VCaP (cell line): Measurements from ENCODE around the gene PTPRN2.
A peak's percentile ranks its signal among the peaks of the same experiment; 100 is the strongest.

ENCODE experiments used
- H3K27ac ChIP-seq: fragments of 450-650 bp; 2 replicates; pipeline ENCODE4 v1.5.1; 2017
- CTCF ChIP-seq: fragments of 450-650 bp; conservative IDR thresholded peaks from 2 replicates; pipeline ENCODE4 v1.5.1; 2017; ENCODE audit warnings: mild to moderate bottlenecking, moderate library complexity

The PTPRN2 gene

DNA sequence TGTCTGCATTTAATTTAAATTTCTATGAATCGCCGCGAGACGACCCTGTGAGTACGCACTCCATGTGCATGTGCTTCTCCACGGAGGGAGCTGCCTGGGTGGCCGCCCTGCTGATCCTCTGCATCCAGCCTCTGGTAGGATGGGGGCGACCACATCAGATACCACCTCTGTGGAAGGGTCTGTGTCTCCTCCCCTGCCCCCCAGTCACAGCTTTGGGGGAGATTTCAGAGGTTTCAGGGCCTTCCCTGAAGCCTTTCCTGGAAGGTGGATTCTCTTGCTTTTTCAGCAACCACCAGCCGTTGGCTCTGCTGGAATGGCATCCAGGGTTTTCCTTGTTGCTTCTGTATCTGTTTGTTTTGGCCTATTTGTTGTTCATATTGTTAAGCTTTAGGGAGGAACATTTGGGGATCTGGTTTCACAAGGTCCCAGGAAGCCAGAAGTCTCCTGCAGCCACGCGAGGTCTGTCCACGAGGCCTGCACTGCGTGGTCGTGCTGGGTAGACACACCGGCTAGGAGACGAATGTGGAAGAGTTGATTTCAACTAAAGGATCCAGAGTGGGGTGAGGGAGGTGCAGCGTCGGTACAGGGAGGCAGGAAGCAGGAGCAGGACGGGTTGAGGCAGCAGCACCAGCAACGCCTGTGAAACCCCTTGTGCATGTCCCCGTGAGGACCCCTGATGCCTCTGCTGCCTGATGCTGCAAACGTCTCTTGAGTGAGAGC is 329.1 kb downstream of the PTPRN2 start:
- H3K27ac ChIP-seq, result no peak overlapping the region
- TF ChIP-seq CTCF, result no peak

DNA sequence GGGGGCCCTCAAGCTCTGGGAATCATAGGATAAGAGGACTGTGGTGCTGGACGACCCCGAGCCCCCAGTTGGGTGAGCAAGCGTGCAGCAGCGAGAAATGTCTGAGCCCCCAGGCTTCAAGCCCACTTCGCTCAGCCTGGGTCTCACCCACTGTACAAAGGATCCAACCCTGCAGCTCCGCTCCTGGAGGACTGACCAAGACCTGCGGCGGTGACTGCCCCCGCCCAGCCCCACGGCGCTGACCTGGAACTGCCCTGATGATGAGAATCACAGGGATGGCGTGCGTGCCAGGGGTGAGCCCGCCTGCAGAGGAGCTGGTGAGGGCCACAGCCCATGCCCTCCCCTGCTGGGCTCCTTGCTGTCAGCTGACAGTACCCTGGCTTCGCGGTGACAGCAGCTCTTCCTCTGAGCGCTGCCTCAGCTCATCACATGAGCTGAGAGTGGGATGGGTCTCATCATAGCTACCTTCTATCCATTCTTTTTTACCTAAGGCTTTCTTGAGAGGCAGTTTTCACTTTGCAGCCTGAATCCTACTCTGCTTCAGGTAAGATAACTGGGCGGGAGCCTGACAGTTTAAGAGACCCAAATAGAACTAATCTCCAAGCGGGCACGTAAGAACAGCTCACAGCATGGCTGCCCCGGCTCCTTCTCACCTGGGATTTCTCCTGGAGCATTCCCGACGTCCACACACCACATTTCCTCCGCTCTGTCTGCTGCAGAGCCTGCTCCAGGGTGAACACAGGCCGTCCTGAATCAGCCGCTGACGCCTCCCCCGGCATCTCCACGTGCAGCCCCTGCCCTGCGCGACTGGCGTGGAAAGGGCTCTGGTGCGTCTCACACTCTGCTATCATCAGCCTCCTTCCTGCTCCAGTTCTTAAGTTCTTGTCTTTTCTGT is 329.9 kb downstream of the PTPRN2 start:
- no peak overlapping the region for H3K27ac ChIP-seq
- no peak for TF ChIP-seq CTCF

DNA sequence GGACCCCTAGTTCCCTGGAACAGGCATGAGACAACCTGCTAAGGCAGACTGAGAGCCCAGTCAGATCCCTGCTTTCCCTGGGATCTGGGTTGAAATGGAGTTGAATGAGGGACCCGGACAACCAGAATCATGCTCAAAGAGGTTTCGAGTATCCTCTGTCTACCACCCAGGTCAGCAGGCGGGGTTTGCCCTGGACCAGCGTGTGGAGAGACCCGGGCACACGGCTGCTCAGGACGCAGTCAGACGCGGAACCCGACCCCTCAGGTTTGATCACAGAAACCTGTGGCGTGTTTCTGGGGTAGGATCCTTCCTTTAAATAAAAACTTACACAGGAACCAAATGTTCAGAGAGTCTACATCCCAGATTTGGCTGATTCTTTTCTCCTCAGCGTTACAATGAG is 330.6 kb downstream of the PTPRN2 start:
- H3K27ac ChIP-seq, result no peak overlapping the region
- TF ChIP-seq CTCF, result no peak

DNA sequence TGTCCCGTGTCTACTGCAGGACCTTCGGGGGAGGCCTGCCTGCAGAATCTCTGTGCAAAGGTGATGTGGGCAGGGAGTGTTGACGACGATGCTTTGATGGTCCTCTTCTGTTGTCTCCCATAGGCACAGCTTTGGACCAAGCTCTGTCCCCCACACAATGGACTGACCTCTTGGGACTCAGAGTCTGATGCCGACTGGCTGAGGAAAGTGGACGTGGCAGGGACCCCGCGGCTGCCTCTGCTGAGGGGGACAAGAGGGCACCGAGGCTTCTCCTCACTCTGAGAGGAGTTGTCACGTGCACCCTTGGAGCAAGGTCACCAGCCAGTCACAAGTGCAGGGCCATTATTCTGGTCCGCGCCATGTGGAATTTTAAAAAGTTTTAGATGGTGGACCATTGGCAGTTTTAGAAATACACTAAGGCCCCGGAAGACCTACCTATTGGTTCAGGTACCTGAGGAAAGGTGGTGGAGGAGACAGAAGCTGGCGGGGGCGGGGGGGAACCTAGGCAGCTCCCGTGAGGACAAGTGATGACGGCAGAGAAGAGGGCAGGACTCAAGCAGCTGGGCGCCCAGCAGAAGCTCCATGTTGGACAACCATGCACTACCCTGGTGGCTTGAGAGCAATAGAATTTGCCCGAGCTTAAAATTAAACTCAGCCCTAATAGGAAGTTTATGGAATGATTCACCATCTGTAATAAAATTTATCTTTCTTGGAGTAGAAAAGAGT is 331.4 kb downstream of the PTPRN2 start:
- H3K27ac ChIP-seq, result no peak overlapping the region
- TF ChIP-seq CTCF, result no peak

- TF ChIP-seq CTCF, result no peak
- H3K27ac ChIP-seq, result no peak overlapping the region
Observed at GRCh38 chr7:158255558-158255957, 332.1 kb downstream of the PTPRN2 start.

DNA sequence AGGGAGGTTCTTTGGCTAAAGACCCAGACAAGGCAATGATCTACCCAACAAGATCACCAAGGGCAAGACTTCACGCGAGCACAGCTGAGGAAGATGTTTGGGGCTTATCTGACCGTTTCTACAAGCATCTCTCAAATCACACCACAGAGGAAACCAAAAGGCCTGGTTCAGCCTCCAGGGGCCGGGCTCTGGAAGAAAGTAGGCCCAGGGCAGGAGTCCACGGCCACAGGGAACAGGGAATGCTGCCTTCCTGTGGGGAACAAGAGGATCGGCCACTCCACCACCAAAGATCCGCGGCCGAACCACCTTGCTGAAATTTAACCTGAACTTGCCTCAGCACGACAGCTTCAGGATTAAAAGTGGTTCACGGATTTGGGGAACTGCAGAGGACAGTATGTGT is 332.5 kb downstream of the PTPRN2 start:
- no peak for TF ChIP-seq CTCF
- no peak overlapping the region for H3K27ac ChIP-seq

DNA sequence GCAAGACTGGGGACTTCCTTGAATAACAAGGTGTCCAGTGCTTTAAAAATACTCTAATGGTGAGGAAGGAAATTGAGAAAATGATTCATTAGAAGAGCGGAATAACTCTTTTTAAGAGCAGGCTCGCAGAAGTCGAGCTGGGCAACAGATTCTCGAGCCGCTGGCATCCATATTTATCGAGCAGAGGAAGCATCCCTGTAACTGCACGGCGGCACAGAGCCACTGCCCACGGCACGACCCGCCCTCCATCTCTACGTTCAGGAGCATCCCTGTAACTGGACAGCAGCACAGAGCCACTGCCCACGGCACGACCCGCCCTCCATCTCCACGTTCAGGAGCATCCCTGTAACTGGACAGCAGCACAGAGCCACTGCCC is 334.0 kb downstream of the PTPRN2 start:
- H3K27ac ChIP-seq, result peak overlapping the region; percentile 23; the same call in 1 of the 2 replicates
